ENCODE results near the gene PLCB1. TPM values are rescaled to one million over a fixed set of nuclear protein-coding genes. Genes with fewer than 3 reads are reported as not detected.

Gene PLCB1
- total and polyA plus RNA-seq, 10 of the 15 experiments (the other 5 are each of a cell fraction or from before 2014, with no cell fraction given) = 0.05 to 5.3 (median 0.17) TPM; not detected in 1

- Histone ChIP-seq H3K36me3 (ENCODE audit: control insufficient read depth in 2 of 2, insufficient read depth in 2 of 2, low read length in 1 of 2) (no peaks in the 10 kb centered on the region), H3K27me3 (replicated peaks in 1 of 2; ENCODE audit: control insufficient read depth in 2 of 2, insufficient read depth in 2 of 2, low read length in 1 of 2) (no peaks in the 10 kb centered on the region), H2AFZ (ENCODE audit: control insufficient read depth, low read depth, low read length) (no peak overlapping the region), H3K4me2 (ENCODE audit: control insufficient read depth, insufficient read depth) (no peak overlapping the region), H3K9ac (ENCODE audit: control insufficient read depth, insufficient read depth, low read length) (no peak overlapping the region), H3K9me3 (replicated peaks; ENCODE audit: control insufficient read depth, insufficient read depth, low read length) (no peaks in the 10 kb centered on the region; the same call in 2 of the 3 replicates), H3K4me3 (no peak overlapping the region), H3K27ac (ENCODE audit: control insufficient read depth, insufficient read depth) (no peak overlapping the region), H3K79me2 (ENCODE audit: control insufficient read depth, insufficient read depth, low read length) (no peaks in the 10 kb centered on the region), H3K4me1 (ENCODE audit: control insufficient read depth, insufficient read depth, low read length) (peaks cover 4% of the 10 kb centered on the region; the same call in 1 of the 2 replicates), H4K20me1 (ENCODE audit: control insufficient read depth, insufficient read depth) (no peaks in the 10 kb centered on the region)
- intact Hi-C loops (cut with micrococcal nuclease; ENCODE audit: unreplicated experiment) (loop anchor here (5.0 kb wide), 1 partner anchor 74 kb away; the partner anchor contains the start of gene PLCB1), in situ Hi-C loops (cut with MboI) (no loop called here)
- FAIRE-seq (no peak), ATAC-seq (no peak), DNase-seq (ENCODE audit: low read depth, low spot score) (no peak)
- 0% methylated on average over 1 of the region's 1 CpG for WGBS (ENCODE audit: insufficient coverage, insufficient replicate concordance, low lambda C conversion rate, missing lambda C conversion rate)
- ChIA-PET POLR2A (no interaction called here), SMC1A (ENCODE audit: uncharacterized antibody, unreplicated experiment) (interaction anchor here (1.4 kb wide), 1 partner anchor 50 kb away, joined by 3 read pairs; no protein-coding TSS in a partner anchor), RAD21 (ENCODE audit: unreplicated experiment) (no interaction called here), CTCF (no interaction called here)
- no peak for TF ChIP-seq SREBF2 (IDR thresholded peaks at IDR 0.05; ENCODE audit: low read length)
- no peak for TF ChIP-seq MXI1 (IDR thresholded peaks at IDR 0.05; ENCODE audit: low read depth, low read length)
- TF ChIP-seq IKZF1 (conservative IDR thresholded peaks at IDR 0.05) = no peak
- no TSS peak for BruUV-seq (replicated peaks)
Measured at GRCh38 chr20:8205996-8206395, 73.9 kb downstream of the PLCB1 start.

- ChIA-PET SMC1A (ENCODE audit: uncharacterized antibody, unreplicated experiment) (no interaction called here), POLR2A (no interaction called here), RAD21 (ENCODE audit: unreplicated experiment) (no interaction called here), CTCF (no interaction called here)
- Histone ChIP-seq H3K4me2 (ENCODE audit: control insufficient read depth, insufficient read depth) (no peak overlapping the region), H3K4me1 (ENCODE audit: control insufficient read depth, insufficient read depth, low read length) (peaks cover 6% of the 10 kb centered on the region; the same call in 1 of the 2 replicates), H3K79me2 (ENCODE audit: control insufficient read depth, insufficient read depth, low read length) (no peaks in the 10 kb centered on the region), H2AFZ (ENCODE audit: control insufficient read depth, low read depth, low read length) (no peak overlapping the region), H3K27me3 (replicated peaks in 1 of 2; ENCODE audit: control insufficient read depth in 2 of 2, insufficient read depth in 2 of 2, low read length in 1 of 2) (no peaks in the 10 kb centered on the region), H3K9ac (ENCODE audit: control insufficient read depth, insufficient read depth, low read length) (no peak overlapping the region), H3K36me3 (ENCODE audit: control insufficient read depth in 2 of 2, insufficient read depth in 2 of 2, low read length in 1 of 2) (no peaks in the 10 kb centered on the region), H3K27ac (ENCODE audit: control insufficient read depth, insufficient read depth) (no peak overlapping the region), H3K9me3 (replicated peaks; ENCODE audit: control insufficient read depth, insufficient read depth, low read length) (no peaks in the 10 kb centered on the region; the same call in 2 of the 3 replicates), H4K20me1 (ENCODE audit: control insufficient read depth, insufficient read depth) (no peaks in the 10 kb centered on the region), H3K4me3 (no peak overlapping the region)
- BruUV-seq (replicated peaks) = no TSS peak
- 44% methylated on average over 1 of the region's 1 CpG for WGBS (ENCODE audit: insufficient coverage, insufficient replicate concordance, low lambda C conversion rate, missing lambda C conversion rate)
- DNase-seq (ENCODE audit: low read depth, low spot score) (no peak), FAIRE-seq (no peak), ATAC-seq (no peak)
- intact Hi-C loops (cut with micrococcal nuclease; ENCODE audit: unreplicated experiment) = loop anchor here (5.0 kb wide), 1 partner anchor 76 kb away; the partner anchor contains the start of gene PLCB1
- in situ Hi-C loops (cut with MboI) = no loop called here
- TF ChIP-seq, protein P1, sequence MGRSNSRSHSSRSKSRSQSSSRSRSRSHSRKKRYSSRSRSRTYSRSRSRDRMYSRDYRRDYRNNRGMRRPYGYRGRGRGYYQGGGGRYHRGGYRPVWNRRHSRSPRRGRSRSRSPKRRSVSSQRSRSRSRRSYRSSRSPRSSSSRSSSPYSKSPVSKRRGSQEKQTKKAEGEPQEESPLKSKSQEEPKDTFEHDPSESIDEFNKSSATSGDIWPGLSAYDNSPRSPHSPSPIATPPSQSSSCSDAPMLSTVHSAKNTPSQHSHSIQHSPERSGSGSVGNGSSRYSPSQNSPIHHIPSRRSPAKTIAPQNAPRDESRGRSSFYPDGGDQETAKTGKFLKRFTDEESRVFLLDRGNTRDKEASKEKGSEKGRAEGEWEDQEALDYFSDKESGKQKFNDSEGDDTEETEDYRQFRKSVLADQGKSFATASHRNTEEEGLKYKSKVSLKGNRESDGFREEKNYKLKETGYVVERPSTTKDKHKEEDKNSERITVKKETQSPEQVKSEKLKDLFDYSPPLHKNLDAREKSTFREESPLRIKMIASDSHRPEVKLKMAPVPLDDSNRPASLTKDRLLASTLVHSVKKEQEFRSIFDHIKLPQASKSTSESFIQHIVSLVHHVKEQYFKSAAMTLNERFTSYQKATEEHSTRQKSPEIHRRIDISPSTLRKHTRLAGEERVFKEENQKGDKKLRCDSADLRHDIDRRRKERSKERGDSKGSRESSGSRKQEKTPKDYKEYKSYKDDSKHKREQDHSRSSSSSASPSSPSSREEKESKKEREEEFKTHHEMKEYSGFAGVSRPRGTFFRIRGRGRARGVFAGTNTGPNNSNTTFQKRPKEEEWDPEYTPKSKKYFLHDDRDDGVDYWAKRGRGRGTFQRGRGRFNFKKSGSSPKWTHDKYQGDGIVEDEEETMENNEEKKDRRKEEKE (IDR thresholded peaks at IDR 0.05) = no peak
- no peak for TF ChIP-seq POU2F2 (IDR thresholded peaks at IDR 0.05; ENCODE audit: borderline replicate concordance, low read depth, low read length)
- TF ChIP-seq, protein P2, sequence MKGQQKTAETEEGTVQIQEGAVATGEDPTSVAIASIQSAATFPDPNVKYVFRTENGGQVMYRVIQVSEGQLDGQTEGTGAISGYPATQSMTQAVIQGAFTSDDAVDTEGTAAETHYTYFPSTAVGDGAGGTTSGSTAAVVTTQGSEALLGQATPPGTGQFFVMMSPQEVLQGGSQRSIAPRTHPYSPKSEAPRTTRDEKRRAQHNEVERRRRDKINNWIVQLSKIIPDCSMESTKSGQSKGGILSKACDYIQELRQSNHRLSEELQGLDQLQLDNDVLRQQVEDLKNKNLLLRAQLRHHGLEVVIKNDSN (IDR thresholded peaks at IDR 0.05; ENCODE audit: borderline replicate concordance, extremely low read length, insufficient read depth, low read depth, low read length) = no peak
- no peak for TF ChIP-seq RAD51 (IDR thresholded peaks at IDR 0.05)
- TF ChIP-seq NRF1 (conservative IDR thresholded peaks at IDR 0.05; ENCODE audit: low read depth, low read length) = no peak
- TF ChIP-seq FOXM1 (IDR thresholded peaks at IDR 0.05; ENCODE audit: low read depth, low read length) = no peak
- TF ChIP-seq BMI1 (IDR thresholded peaks at IDR 0.05; ENCODE audit: borderline replicate concordance) = no peak
- TF ChIP-seq NKRF (conservative IDR thresholded peaks at IDR 0.05) = no peak
- TF ChIP-seq NR2C2 (IDR thresholded peaks at IDR 0.05; ENCODE audit: borderline replicate concordance, control insufficient read depth, insufficient read length, low read depth) = no peak
Measured at GRCh38 chr20:8208226-8208625, 76.2 kb downstream of the PLCB1 start.
